K562 (cell line): ENCODE measurements around the gene KDF1. TPM values are rescaled to one million over a fixed set of nuclear protein-coding genes. Genes with fewer than 3 reads are reported as not detected.

Experiments used
- ATAC-seq: fragments of 200-7000 bp; cut with Tn5 transposase; 3 replicates; pipeline ENCODE4 v1.9.1; 2020; ENCODE audit warnings: moderate library complexity
- BruUV-seq: library from RNA; stranded (reverse); fragments of 400-500 nt; replicated peaks from 2 replicates; lab custom pipeline; 2021; lab: Mats Ljungman, UMichigan
- CTCF ChIA-PET: fragments of 300-600 bp; formaldehyde crosslinking; extraction: SDS; loops from one replicate; lab custom pipeline; 2021; ENCODE audit warnings: low intra/inter-chr PET ratio; lab: Yijun Ruan, JAX
- POLR2A ChIA-PET: fragments of 300-600, 350-650 bp; sonication (Branson Sonifier 250); formaldehyde crosslinking; extraction: SDS; loops from one replicate; lab custom pipeline; 2021; ENCODE audit warnings: antibody characterized with exemption, inconsistent platforms; lab: Yijun Ruan, JAX
- DNase-seq, 4 experiments: peaks; one replicate each; pipeline versions ENCODE4 v3.0.0 to v3.0.0-alpha.2; 2011 to 2018; ENCODE audit warnings: low spot score in 3 of 4, mixed read lengths in 3 of 4; ENCODE audit errors: extremely low read depth in 1 of 4
- FAIRE-seq: peaks from 2 replicates; lab custom pipeline; 2011; peaks lifted over from hg19 to GRCh38; lab: Jason Lieb, UNC
- H2AFZ ChIP-seq: 2 replicates; pipeline ENCODE4 v1.6.0; 2011; ENCODE audit warnings: low read depth, low read length, control low read depth, inconsistent platforms
- H3K27ac ChIP-seq: fragments of 200-600 bp; 3 replicates; pipeline ENCODE4 v1.8.0; 2011; ENCODE audit warnings: low read depth, mild to moderate bottlenecking, control low read depth, inconsistent platforms, low read length, moderate library complexity, mixed read lengths; ENCODE audit errors: extremely low read depth
- H3K27me3 ChIP-seq, 2 experiments: fragments of 300-600 bp in 1 of 2; 2 replicates in 1 of 2; 3 replicates in 1 of 2; pipeline versions ENCODE4 v1.6.0 to v1.8.0; 2011; ENCODE audit warnings: inconsistent platforms in 2 of 2, low read length in 2 of 2, mild to moderate bottlenecking in 1 of 2, mixed read lengths in 1 of 2, moderate library complexity in 1 of 2; ENCODE audit not compliant: control insufficient read depth in 2 of 2, insufficient read depth in 2 of 2
- H3K36me3 ChIP-seq: fragments of 300-600 bp; 3 replicates; pipeline ENCODE4 v1.8.0; 2011; ENCODE audit warnings: mild to moderate bottlenecking, low read length, inconsistent platforms; ENCODE audit not compliant: control insufficient read depth, insufficient read depth
- H3K4me1 ChIP-seq, 2 experiments: fragments of 200-600 bp in 1 of 2; replicated peaks in 1 of 2; 2 replicates in 1 of 2; 3 replicates in 1 of 2; pipeline versions ENCODE4 v1.5.1 to v1.8.0; 2011; ENCODE audit warnings: inconsistent platforms in 2 of 2, low read length in 2 of 2, mild to moderate bottlenecking in 1 of 2, mixed read lengths in 1 of 2, moderate library complexity in 1 of 2; ENCODE audit not compliant: control insufficient read depth in 2 of 2, insufficient read depth in 2 of 2
- H3K4me2 ChIP-seq: 2 replicates; pipeline ENCODE4 v1.6.1; 2011; ENCODE audit warnings: low read length, control low read depth, inconsistent platforms, mixed read lengths; ENCODE audit not compliant: insufficient read depth
- H3K4me3 ChIP-seq: fragments of 200-600 bp; sonication (generic), shearing (Covaris generic); 2 replicates; pipeline ENCODE4 v1.5.1; 2016; ENCODE audit warnings: control low read depth, inconsistent platforms
- H3K79me2 ChIP-seq: fragments of 200-600 bp; 3 replicates; pipeline ENCODE4 v1.8.0; 2011; ENCODE audit warnings: low read length, inconsistent platforms; ENCODE audit not compliant: control insufficient read depth, insufficient read depth
- H3K9ac ChIP-seq, 2 experiments: 2 replicates each; pipeline versions ENCODE4 v1.6.0 to v1.6.1; 2011; ENCODE audit warnings: low read depth in 2 of 2, low read length in 2 of 2, control low read depth in 1 of 2, inconsistent platforms in 1 of 2, mild to moderate bottlenecking in 1 of 2, mixed read lengths in 1 of 2; ENCODE audit not compliant: insufficient read depth in 1 of 2
- H3K9me1 ChIP-seq: one replicate; pipeline ENCODE4 v1.6.0; 2011; ENCODE audit warnings: inconsistent platforms, mild to moderate bottlenecking, low read length, moderate library complexity; ENCODE audit not compliant: control insufficient read depth, insufficient read depth
- H3K9me3 ChIP-seq: replicated peaks from 2 replicates; pipeline ENCODE4 v1.5.1; 2011; ENCODE audit warnings: low read depth, low read length, inconsistent platforms; ENCODE audit not compliant: control insufficient read depth, insufficient read depth
- H4K20me1 ChIP-seq: replicated peaks from 2 replicates; pipeline ENCODE4 v1.6.1; 2011; ENCODE audit warnings: low read length, inconsistent platforms, mixed read lengths; ENCODE audit not compliant: control insufficient read depth, insufficient read depth
- BRD4 ChIP-seq: fragments of 200-600 bp; sonication (generic); IDR thresholded peaks from 2 replicates; pipeline ENCODE4 v1.6.1; 2017; ENCODE audit warnings: inconsistent platforms
- CBFA2T2 ChIP-seq: fragments of 450-650 bp; conservative IDR thresholded peaks from 2 replicates; pipeline ENCODE4 v1.6.1; 2017; ENCODE audit warnings: mild to moderate bottlenecking
- GATAD2B ChIP-seq: fragments of 450-650 bp; IDR thresholded peaks from 2 replicates; pipeline ENCODE4 v1.6.1; 2017; ENCODE audit warnings: mild to moderate bottlenecking, borderline replicate concordance
- MECOM ChIP-seq: fragments of 250-450 bp; sonication (Bioruptor Pico); IDR thresholded peaks from 2 replicates; pipeline ENCODE4 v1.8.0; 2022; ENCODE audit warnings: inconsistent platforms
- MEF2A ChIP-seq: IDR thresholded peaks from 2 replicates; pipeline ENCODE4 v1.6.1; 2011; ENCODE audit warnings: low read depth, mild to moderate bottlenecking, low read length, moderate library complexity; ENCODE audit not compliant: control insufficient read depth
- MTA2 ChIP-seq: fragments of 450-650 bp; IDR thresholded peaks from 2 replicates; pipeline ENCODE4 v1.6.1; 2016; ENCODE audit warnings: low read depth
- NFIC ChIP-seq: fragments of 450-650 bp; IDR thresholded peaks from 2 replicates; pipeline ENCODE4 v1.6.1; 2017; ENCODE audit warnings: mild to moderate bottlenecking, inconsistent platforms
- NFIX ChIP-seq: fragments of 250-450 bp; sonication (Bioruptor Pico); IDR thresholded peaks from 2 replicates; pipeline ENCODE4 v1.4.0; 2020; ENCODE audit warnings: low read depth, mild to moderate bottlenecking, moderate library complexity
- PHF20 ChIP-seq: fragments of 450-650 bp; IDR thresholded peaks from 2 replicates; pipeline ENCODE4 v1.6.1; 2018; ENCODE audit not compliant: partially characterized antibody
- POLR2A ChIP-seq: fragments of 450-650 bp; conservative IDR thresholded peaks from 2 replicates; pipeline ENCODE4 v1.6.1; 2016
- RFX1 ChIP-seq: fragments of 450-650 bp; IDR thresholded peaks from 2 replicates; pipeline ENCODE4 v1.6.1; 2016; ENCODE audit warnings: mild to moderate bottlenecking, moderate library complexity
- SMARCA4 ChIP-seq: fragments of 450-650 bp; IDR thresholded peaks from 2 replicates; pipeline ENCODE4 v1.6.1; 2016
- TRIM28 ChIP-seq: fragments of 450-650 bp; IDR thresholded peaks from 2 replicates; pipeline ENCODE4 v1.6.1; 2017
- ZNF12 ChIP-seq: sonication (generic); formaldehyde crosslinking; IDR thresholded peaks from 2 replicates; pipeline ENCODE4 v1.4.0; 2020; ENCODE audit warnings: mild to moderate bottlenecking, missing genetic modification reagents
- ZNF274 ChIP-seq: IDR thresholded peaks from 2 replicates; pipeline ENCODE4 v1.6.1; 2011; ENCODE audit warnings: low read depth, mild to moderate bottlenecking, low read length, moderate library complexity, borderline replicate concordance
- ZNF551 ChIP-seq: fragments of 250-450 bp; sonication (Bioruptor Pico); IDR thresholded peaks from 2 replicates; pipeline ENCODE4 v1.5.0; 2021; ENCODE audit warnings: mild to moderate bottlenecking, moderate library complexity
- WGBS: fragments of 100-300 bp; shearing (Covaris generic); methylation state at CpG from one replicate; pipeline ENCODE4 v1.1.6; 2016; ENCODE audit warnings: low coverage, mixed read lengths; ENCODE audit not compliant: insufficient coverage; ENCODE audit errors: missing lambda C conversion rate; 5-methylcytosine and 5-hydroxymethylcytosine counted together
- in situ Hi-C: fragments of 300-500 bp; cut with MboI; formaldehyde crosslinking; loops from 4 replicates; pipeline ENCODE4 v1.15.0; 2018; ENCODE audit warnings: inconsistent platforms, mixed read lengths
- intact Hi-C: fragments of 100-400 bp; cut with micrococcal nuclease; formaldehyde crosslinking; loops from 2 replicates; pipeline ENCODE4 v1.14.2; 2022
- polyA plus RNA-seq, 8 experiments: library from polyadenylated mRNA; depleted of rRNA in 4 of 8; stranded (reverse) in 5 of 8; unstranded in 3 of 8; fragments of >200 nt; fragmentation: Nextera tagmentation in 2 of 8; fragmentation: Illumina TruSeq in 1 of 8; extraction: Ambion mirVana in 2 of 8; extraction: Trizol in 1 of 8; gene quantifications; 2 replicates each; pipeline versions ENCODE4 v1.2.1 to v1.2.3, GENCODE V29; 2011 to 2014; ENCODE audit warnings: inconsistent platforms in 1 of 8, missing spikeins in 1 of 8
- total RNA-seq, 7 experiments: library from RNA; depleted of rRNA in 6 of 7; stranded (reverse); fragments of >200 nt in 6 of 7; fragmentation: Illumina TruSeq in 2 of 7; extraction: Trizol in 2 of 7; gene quantifications; 2 replicates each; pipeline versions ENCODE4 v1.2.1 to v1.2.3, GENCODE V29; 2011 to 2021; ENCODE audit warnings: low replicate concordance in 1 of 7
- TF ChIP-seq, protein P1 (sequence below): sonication (generic); formaldehyde crosslinking; IDR thresholded peaks from 2 replicates; pipeline ENCODE4 v1.9.0; 2022; ENCODE audit warnings: mild to moderate bottlenecking, missing genetic modification reagents
- TF ChIP-seq, protein P2 (sequence below), 2 experiments: fragments of 200-800 bp in 1 of 2; sonication (Bioruptor generic) in 1 of 2; sonication (generic) in 1 of 2; formaldehyde crosslinking in 1 of 2; IDR thresholded peaks in 1 of 2; conservative IDR thresholded peaks in 1 of 2; 2 replicates each; pipeline versions ENCODE4 v1.5.0 to v1.6.1; 2016 to 2020; ENCODE audit warnings: missing compliant biosample characterization in 1 of 2, missing genetic modification characterization in 1 of 2, missing genetic modification reagents in 1 of 2
- TF ChIP-seq, protein P3 (sequence below): fragments of 150-350 bp; conservative IDR thresholded peaks from 2 replicates; pipeline ENCODE4 v1.6.1; 2014; ENCODE audit warnings: low read length

Gene KDF1
- total and polyA plus RNA-seq, 9 of the 15 experiments (the other 6 are each of a cell fraction or from before 2014, with no cell fraction given) = 0.38 to 1.9 (median 0.83) TPM

DNA sequence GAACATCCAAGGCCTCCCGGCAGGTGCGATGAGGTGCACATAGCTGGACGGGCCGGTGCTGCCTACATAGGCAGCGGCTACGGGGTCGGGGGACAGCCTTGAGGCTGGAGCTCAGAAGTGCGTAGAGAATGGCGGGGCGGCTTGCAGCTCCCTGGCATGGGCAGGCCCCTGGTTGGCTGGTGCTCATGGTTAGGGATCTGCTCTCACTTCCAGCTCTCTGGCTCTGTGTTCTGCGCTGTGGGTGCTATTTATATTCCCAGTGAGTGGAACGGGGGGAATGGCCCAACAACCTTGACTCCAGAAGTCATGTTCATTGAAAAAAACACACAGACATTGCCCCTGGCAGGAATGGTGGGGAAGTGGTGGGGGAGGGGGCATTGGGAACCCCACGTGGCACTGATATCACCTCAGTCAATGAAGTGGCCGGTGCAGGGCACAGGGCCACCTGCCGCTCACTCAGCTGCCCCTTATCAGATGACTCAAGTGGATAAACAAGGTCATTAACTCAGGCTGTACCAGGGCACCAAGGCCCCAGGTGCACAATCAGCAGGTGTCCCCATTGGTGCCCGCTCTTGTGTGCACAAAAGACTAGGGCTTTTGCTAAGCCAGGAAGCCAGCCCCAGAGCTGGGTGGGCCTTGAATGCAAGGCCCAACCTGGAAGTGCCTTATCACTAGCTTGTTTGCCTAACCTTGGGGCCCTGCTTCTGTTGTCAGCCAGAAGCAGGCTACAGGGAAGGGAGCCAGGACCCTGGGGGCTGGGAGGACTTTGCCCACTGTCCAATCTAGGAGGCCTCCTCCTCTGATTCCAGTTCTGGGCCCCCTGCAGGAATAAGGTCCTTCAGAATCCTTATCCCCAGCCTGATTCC lies 46.3 kb downstream of the KDF1 start, which contains the start of gene NR0B2:
NR0B2 (minus strand) TSS at position 222 of the 866 bp plus-strand sequence; CDS start at position 187, 35 bp downstream.
- Histone ChIP-seq H3K9me1 (no peaks in the 10 kb centered on the region), H3K36me3 (no peaks in the 10 kb centered on the region), H3K9ac (peak within 1 kb of the TSS; percentile 64 to 85), H3K4me2 (peak within 1 kb of the TSS; percentile 64), H3K79me2 (no peaks in the 10 kb centered on the region), H4K20me1 (no peaks in the 10 kb centered on the region), H3K27ac (peak within 1 kb of the TSS; percentile 69), H2AFZ (peak within 1 kb of the TSS; percentile 93), H3K27me3 (no peaks in the 10 kb centered on the region), H3K9me3 (no peaks in the 10 kb centered on the region), H3K4me1 (peaks cover 28 to 31% of the 10 kb centered on the region in 2 experiments), H3K4me3 (no peak within 1 kb of the TSS)
- ChIA-PET POLR2A (interaction anchor here (0.6 to 4.1 kb wide), 11 partner anchors 7 to 107 kb away, joined by 3 to 32 read pairs (median 3); partner anchors contain the start of genes GPATCH3, GPN2 and NUDC), CTCF (no interaction called here)
- in situ Hi-C loops = no loop called here
- peak; percentile 84 for FAIRE-seq
- intact Hi-C loops = no loop called here
- BruUV-seq = no TSS peak
- DNase-seq = peak; percentile 65 to 85 (median 74)
- 67% methylated on average over 16 of the region's 16 CpGs for WGBS
- peak; percentile 88 for ATAC-seq
- TF ChIP-seq, protein P1, sequence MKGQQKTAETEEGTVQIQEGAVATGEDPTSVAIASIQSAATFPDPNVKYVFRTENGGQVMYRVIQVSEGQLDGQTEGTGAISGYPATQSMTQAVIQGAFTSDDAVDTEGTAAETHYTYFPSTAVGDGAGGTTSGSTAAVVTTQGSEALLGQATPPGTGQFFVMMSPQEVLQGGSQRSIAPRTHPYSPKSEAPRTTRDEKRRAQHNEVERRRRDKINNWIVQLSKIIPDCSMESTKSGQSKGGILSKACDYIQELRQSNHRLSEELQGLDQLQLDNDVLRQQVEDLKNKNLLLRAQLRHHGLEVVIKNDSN (CRISPR knock-in tag) = peak; percentile 36; the same call in 1 of the 2 replicates
- TF ChIP-seq ZNF12 = no peak
- peak; percentile 63; the same call in 1 of the 2 replicates for TF ChIP-seq NFIC
- TF ChIP-seq, protein P2, sequence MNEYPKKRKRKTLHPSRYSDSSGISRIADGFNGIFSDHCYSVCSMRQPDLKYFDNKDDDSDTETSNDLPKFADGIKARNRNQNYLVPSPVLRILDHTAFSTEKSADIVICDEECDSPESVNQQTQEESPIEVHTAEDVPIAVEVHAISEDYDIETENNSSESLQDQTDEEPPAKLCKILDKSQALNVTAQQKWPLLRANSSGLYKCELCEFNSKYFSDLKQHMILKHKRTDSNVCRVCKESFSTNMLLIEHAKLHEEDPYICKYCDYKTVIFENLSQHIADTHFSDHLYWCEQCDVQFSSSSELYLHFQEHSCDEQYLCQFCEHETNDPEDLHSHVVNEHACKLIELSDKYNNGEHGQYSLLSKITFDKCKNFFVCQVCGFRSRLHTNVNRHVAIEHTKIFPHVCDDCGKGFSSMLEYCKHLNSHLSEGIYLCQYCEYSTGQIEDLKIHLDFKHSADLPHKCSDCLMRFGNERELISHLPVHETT (CRISPR knock-in tag; conservative IDR thresholded peaks at IDR 0.05 in 1 of 2, IDR thresholded peaks at IDR 0.05 in 1 of 2) = peak in 1 of 2 experiments; percentile 77; a peak in 1 of 4 replicates
- TF ChIP-seq TRIM28 = no peak
- no peak for TF ChIP-seq RFX1
- no peak for TF ChIP-seq MEF2A
- peak; percentile 72; the same call in 1 of the 2 replicates for TF ChIP-seq BRD4
- TF ChIP-seq ZNF551 (CRISPR knock-in tag) = no peak
- TF ChIP-seq NFIX (CRISPR knock-in tag) = no peak
- TF ChIP-seq, protein P3, sequence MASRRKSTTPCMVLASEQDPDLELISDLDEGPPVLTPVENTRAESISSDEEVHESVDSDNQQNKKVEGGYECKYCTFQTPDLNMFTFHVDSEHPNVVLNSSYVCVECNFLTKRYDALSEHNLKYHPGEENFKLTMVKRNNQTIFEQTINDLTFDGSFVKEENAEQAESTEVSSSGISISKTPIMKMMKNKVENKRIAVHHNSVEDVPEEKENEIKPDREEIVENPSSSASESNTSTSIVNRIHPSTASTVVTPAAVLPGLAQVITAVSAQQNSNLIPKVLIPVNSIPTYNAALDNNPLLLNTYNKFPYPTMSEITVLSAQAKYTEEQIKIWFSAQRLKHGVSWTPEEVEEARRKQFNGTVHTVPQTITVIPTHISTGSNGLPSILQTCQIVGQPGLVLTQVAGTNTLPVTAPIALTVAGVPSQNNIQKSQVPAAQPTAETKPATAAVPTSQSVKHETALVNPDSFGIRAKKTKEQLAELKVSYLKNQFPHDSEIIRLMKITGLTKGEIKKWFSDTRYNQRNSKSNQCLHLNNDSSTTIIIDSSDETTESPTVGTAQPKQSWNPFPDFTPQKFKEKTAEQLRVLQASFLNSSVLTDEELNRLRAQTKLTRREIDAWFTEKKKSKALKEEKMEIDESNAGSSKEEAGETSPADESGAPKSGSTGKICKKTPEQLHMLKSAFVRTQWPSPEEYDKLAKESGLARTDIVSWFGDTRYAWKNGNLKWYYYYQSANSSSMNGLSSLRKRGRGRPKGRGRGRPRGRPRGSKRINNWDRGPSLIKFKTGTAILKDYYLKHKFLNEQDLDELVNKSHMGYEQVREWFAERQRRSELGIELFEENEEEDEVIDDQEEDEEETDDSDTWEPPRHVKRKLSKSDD = no peak
- no peak for TF ChIP-seq ZNF274
- peak; percentile 56; the same call in 1 of the 2 replicates for TF ChIP-seq GATAD2B
- TF ChIP-seq SMARCA4 = peak; percentile 76
- no peak for TF ChIP-seq POLR2A
- TF ChIP-seq MTA2 = 0 out of 2 replicates have a peak, but pooled peaks have one; percentile 5
- TF ChIP-seq MECOM (CRISPR knock-in tag) = no peak
- TF ChIP-seq PHF20 = peak; percentile 71
- TF ChIP-seq CBFA2T2 = peak; percentile 44
